Gastroesophageal sphincter (tissue), 4 donors: ENCODE results near the gene NPC2. TPM values are rescaled to one million over a fixed set of nuclear protein-coding genes. Genes with fewer than 3 reads are reported as not detected.

ENCODE experiments used
- ATAC-seq: fragments of 150-250 bp; one replicate; pipeline ENCODE4 v1.9.1; 2016; ENCODE audit warnings: mild to moderate bottlenecking, moderate library complexity
- H3K27ac ChIP-seq, 4 donors: fragments of 200-600 bp; sonication (generic) in 3 of 4; 1 replicate in 3 of 4; 2 replicates in 1 of 4; pipeline ENCODE4 v1.5.1; 2016 to 2019
- H3K27me3 ChIP-seq: fragments of 200-600 bp; sonication (generic); one replicate; pipeline ENCODE4 v1.5.1; 2019
- H3K36me3 ChIP-seq, 2 donors: fragments of 200-600 bp; sonication (generic); one replicate each; pipeline ENCODE4 v1.5.1; 2019; ENCODE audit warnings: control low read depth in 1 of 2
- H3K4me1 ChIP-seq, 3 donors: fragments of 200-600 bp; sonication (generic); 1 replicate in 2 of 3; 2 replicates in 1 of 3; pipeline ENCODE4 v1.5.1; 2016 to 2019; ENCODE audit warnings: control low read depth in 2 of 3
- H3K4me3 ChIP-seq, 2 donors: fragments of 200-600 bp; sonication (generic); one replicate each; pipeline ENCODE4 v1.5.1; 2019; ENCODE audit warnings: mild to moderate bottlenecking in 1 of 2, moderate library complexity in 1 of 2
- H3K9me3 ChIP-seq, 3 donors: fragments of 200-600 bp; sonication (generic); one replicate each; pipeline ENCODE4 v1.5.1; 2017 to 2019; ENCODE audit warnings: control low read depth in 2 of 3
- CTCF ChIP-seq, 4 experiments: fragments of 200-600 bp in 2 of 4; fragments of 450-650 bp in 2 of 4; sonication (generic) in 1 of 4; IDR thresholded peaks; one replicate each; pipeline ENCODE4 v1.5.1; 2017 to 2019; ENCODE audit warnings: antibody characterized with exemption in 4 of 4, mild to moderate bottlenecking in 2 of 4, moderate library complexity in 2 of 4
- EP300 ChIP-seq: sonication (generic); formaldehyde crosslinking; IDR thresholded peaks from one replicate; pipeline ENCODE4 v1.6.1; 2017; ENCODE audit warnings: antibody characterized with exemption, mild to moderate bottlenecking
- POLR2A ChIP-seq, 2 donors: fragments of 450-650 bp; IDR thresholded peaks; one replicate each; pipeline ENCODE4 v1.6.1; 2017; ENCODE audit warnings: antibody characterized with exemption in 2 of 2, mild to moderate bottlenecking in 2 of 2, moderate library complexity in 1 of 2
- POLR2AphosphoS5 ChIP-seq: sonication (generic); formaldehyde crosslinking; IDR thresholded peaks from one replicate; pipeline ENCODE4 v1.6.1; 2017; ENCODE audit warnings: antibody characterized with exemption
- WGBS, 2 donors: methylation state at CpG; one replicate each; pipeline ENCODE4 v1.1.5; 2018; ENCODE audit warnings: low coverage in 1 of 2; 5-methylcytosine and 5-hydroxymethylcytosine counted together
- total RNA-seq, 4 donors: library from RNA; depleted of rRNA; stranded (reverse); fragments of >200 nt; gene quantifications; one replicate each; pipeline ENCODE4 v1.1.0, GENCODE V29; 2016

The NPC2 gene
- total RNA-seq, 4 donors from 2014 or later = 81.9 to 302 (median 227) TPM

GRCh38 chr14:74438351-74438915 is 54.7 kb downstream of the NPC2 start:
- no peak overlapping the region for H3K27ac ChIP-seq
- no peaks in the 10 kb centered on the region for H3K36me3 ChIP-seq
- ATAC-seq = no peak
- H3K27me3 ChIP-seq = no peaks in the 10 kb centered on the region
- no peak for TF ChIP-seq POLR2A (IDR thresholded peaks at IDR 0.05)
- no peak for TF ChIP-seq POLR2AphosphoS5
- TF ChIP-seq EP300 = no peak
- no peak for TF ChIP-seq CTCF (IDR thresholded peaks at IDR 0.05)
- H3K4me3 ChIP-seq = no peak overlapping the region
- H3K9me3 ChIP-seq = no peaks in the 10 kb centered on the region
- no peaks in the 10 kb centered on the region for H3K4me1 ChIP-seq
- WGBS, 2 donors = 40 to 70% methylated on average over 1 to 3 of the region's 3 CpGs

- Histone ChIP-seq H3K4me3 (no peak overlapping the region), H3K27me3 (no peaks in the 10 kb centered on the region), H3K9me3 (no peaks in the 10 kb centered on the region), H3K27ac (no peak overlapping the region), H3K4me1 (no peaks in the 10 kb centered on the region), H3K36me3 (no peaks in the 10 kb centered on the region)
- no peak for ATAC-seq
- 18 to 30% methylated on average over 2 to 3 of the region's 3 CpGs for WGBS, 2 donors
- TF ChIP-seq CTCF (IDR thresholded peaks at IDR 0.05) (no peak), POLR2AphosphoS5 (no peak), POLR2A (IDR thresholded peaks at IDR 0.05) (no peak), EP300 (no peak)
These were observed 55.5 kb downstream of the NPC2 start for GRCh38 chr14:74437496-74438053.

DNA sequence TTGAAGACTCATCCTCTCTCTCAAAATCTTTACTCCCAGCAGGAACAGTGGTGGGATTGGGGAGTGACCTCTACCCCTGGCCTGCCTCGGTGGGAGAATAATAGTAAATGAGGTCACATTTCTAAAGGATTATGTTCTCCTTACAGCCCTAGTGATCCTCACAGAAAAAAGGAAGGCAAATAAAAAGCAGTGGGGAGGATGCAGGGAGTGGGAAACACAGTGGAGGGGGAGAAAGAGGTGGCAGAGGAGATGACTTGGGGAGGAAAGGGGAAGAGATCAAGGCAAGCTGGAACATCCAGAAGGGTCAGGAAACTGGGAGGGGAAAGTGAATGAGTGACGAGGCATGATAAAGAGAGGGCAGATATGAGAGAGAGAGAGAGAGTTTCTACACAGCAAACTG is 58.8 kb downstream of the NPC2 start:
- H3K27me3 ChIP-seq = no peaks in the 10 kb centered on the region
- H3K36me3 ChIP-seq = no peaks in the 10 kb centered on the region
- 13 to 15% methylated on average over 2 of the region's 2 CpGs for WGBS, 2 donors
- TF ChIP-seq POLR2A (IDR thresholded peaks at IDR 0.05) (no peak), EP300 (no peak), CTCF (IDR thresholded peaks at IDR 0.05) (no peak), POLR2AphosphoS5 (no peak)
- no peaks in the 10 kb centered on the region for H3K9me3 ChIP-seq
- H3K4me1 ChIP-seq = no peaks in the 10 kb centered on the region
- H3K27ac ChIP-seq = no peak overlapping the region
- no peak for ATAC-seq
- H3K4me3 ChIP-seq = no peak overlapping the region

- TF ChIP-seq POLR2AphosphoS5 = no peak
- no peak for TF ChIP-seq CTCF (IDR thresholded peaks at IDR 0.05)
- TF ChIP-seq EP300 = no peak
- TF ChIP-seq POLR2A (IDR thresholded peaks at IDR 0.05) = no peak
- peaks cover 0 to 11% (median 0%) of the 10 kb centered on the region in 3 donors for H3K4me1 ChIP-seq
- no peak overlapping the region for H3K4me3 ChIP-seq
- H3K27ac ChIP-seq = no peak overlapping the region
- H3K27me3 ChIP-seq = peaks cover 15% of the 10 kb centered on the region
- WGBS, 2 donors = 68 to 100% methylated on average over 4 to 6 of the region's 7 CpGs
- no peak for ATAC-seq
- no peaks in the 10 kb centered on the region for H3K9me3 ChIP-seq
- no peaks in the 10 kb centered on the region for H3K36me3 ChIP-seq
These were observed 63.1 kb downstream of the NPC2 start for GRCh38 chr14:74429991-74430390.

Other genes starting within 250 kb of the NPC2 start
- 10 to 100 TPM; 20.0 to 45.4 (median 33.0) TPM for gene ABCD4, start 190.4 kb downstream of the NPC2 start, total RNA-seq
- gene VRTN, start 144.8 kb downstream of the NPC2 start, total RNA-seq = not detected
- under 1 TPM in 3 of 4 donors, not detected in 1; 0.20 to 0.47 (median 0.27) TPM for gene SYNDIG1L, start 67.1 kb downstream of the NPC2 start, total RNA-seq
- gene ISCA2, start 460 bp upstream of the NPC2 start, total RNA-seq = 10 to 100 TPM; 10.6 to 16.3 (median 10.9) TPM
- 100 to 1,000 TPM in 1 of 4 donors, 10 to 100 TPM in 3; 45.9 to 158 (median 88.4) TPM for gene LTBP2, start 118.9 kb upstream of the NPC2 start, total RNA-seq
- gene AREL1, start 219.8 kb upstream of the NPC2 start, total RNA-seq = 10 to 100 TPM; 14.3 to 39.9 (median 19.9) TPM
- gene FCF1, start 219.8 kb upstream of the NPC2 start, total RNA-seq = 10 to 100 TPM; 26.1 to 42.3 (median 31.6) TPM